Measurements from ENCODE around the gene CTNND2.

GRCh38 chr5:11069041-11069440 lies 835.2 kb downstream of the CTNND2 start:
- TF ChIP-seq CTCF (tag by site-specific recombination; IDR thresholded peaks at IDR 0.05), result no peak
- no peak for TF ChIP-seq ZNF426 (tag by site-specific recombination; IDR thresholded peaks at IDR 0.05)
- no peak for TF ChIP-seq ZNF18 (tag by site-specific recombination; IDR thresholded peaks at IDR 0.05)
- TF ChIP-seq ZNF514 (tag by site-specific recombination; IDR thresholded peaks at IDR 0.05), result no peak
- TF ChIP-seq ZNF830 (tag by site-specific recombination; IDR thresholded peaks at IDR 0.05; ENCODE audit: low read depth), result no peak
- no peak for TF ChIP-seq KLF10 (tag by site-specific recombination; IDR thresholded peaks at IDR 0.05)
- no peak for TF ChIP-seq REST (tag by site-specific recombination; IDR thresholded peaks at IDR 0.05)
